Activated T-cell treated with anti-CD3 and anti-CD28 coated beads, Interleukin-2, amount 50 U/mL, for 24 hours (primary cell): ENCODE results near the gene PPIL6.

Experiments used
- DNase-seq: peaks from one replicate; pipeline ENCODE4 v3.0.0-alpha.2; 2020
- H3K27ac Mint-ChIP-seq: 2 replicates; pipeline ENCODE4 v1.8.0; 2020; ENCODE audit warnings: mild to moderate bottlenecking, mixed read lengths
- H3K27me3 Mint-ChIP-seq: 2 replicates; pipeline ENCODE4 v1.8.0; 2020; ENCODE audit warnings: mixed read lengths
- H3K36me3 Mint-ChIP-seq: 2 replicates; pipeline ENCODE4 v1.8.0; 2020; ENCODE audit warnings: low read depth, mixed read lengths
- H3K4me1 Mint-ChIP-seq: 2 replicates; pipeline ENCODE4 v1.8.0; 2020; ENCODE audit warnings: low read depth, mixed read lengths
- H3K4me3 Mint-ChIP-seq: 2 replicates; pipeline ENCODE4 v1.8.0; 2020; ENCODE audit warnings: mild to moderate bottlenecking, moderate library complexity, mixed read lengths
- H3K9me3 Mint-ChIP-seq: 2 replicates; pipeline ENCODE4 v1.8.0; 2020; ENCODE audit warnings: mixed read lengths

The PPIL6 gene

GRCh38 chr6:109440331-109441068 lies at the start of gene PPIL6, which contains the start of gene SMPD2:
PPIL6 (minus strand) TSS chr6:109440628; CDS start chr6:109440590, 38 bp downstream.
SMPD2 (plus strand) TSS chr6:109440724; CDS start chr6:109441122, 398 bp downstream.
- Mint-ChIP-seq H3K4me3 (peak within 1 kb of the TSS; percentile 91), H3K27ac (peak within 1 kb of the TSS; percentile 90), H3K9me3 (no peaks in the 10 kb centered on the region), H3K4me1 (peaks cover 32% of the 10 kb centered on the region), H3K27me3 (no peaks in the 10 kb centered on the region), H3K36me3 (peaks cover 44% of the 10 kb centered on the region)
- peak; percentile 87 for DNase-seq

GRCh38 chr6:109488001-109488400 lies 47.6 kb upstream of the PPIL6 start:
- Mint-ChIP-seq H3K9me3 (no peaks in the 10 kb centered on the region), H3K4me3 (no peak overlapping the region), H3K27me3 (no peaks in the 10 kb centered on the region), H3K27ac (no peak overlapping the region), H3K36me3 (no peaks in the 10 kb centered on the region), H3K4me1 (peaks cover 39% of the 10 kb centered on the region)
- no peak for DNase-seq

- peaks cover 15% of the 10 kb centered on the region for H3K36me3 Mint-ChIP-seq
- no peak overlapping the region for H3K4me3 Mint-ChIP-seq
- no peaks in the 10 kb centered on the region for H3K9me3 Mint-ChIP-seq
- no peaks in the 10 kb centered on the region for H3K27me3 Mint-ChIP-seq
- H3K27ac Mint-ChIP-seq, result peak overlapping the region; percentile 35
- no peak for DNase-seq
- peaks cover 40% of the 10 kb centered on the region for H3K4me1 Mint-ChIP-seq
These were observed 45.6 kb upstream of the PPIL6 start for GRCh38 chr6:109486068-109486467.

- H3K27me3 Mint-ChIP-seq, result no peaks in the 10 kb centered on the region
- H3K36me3 Mint-ChIP-seq, result peaks cover 22% of the 10 kb centered on the region
- H3K4me1 Mint-ChIP-seq, result peaks cover 40% of the 10 kb centered on the region
- H3K4me3 Mint-ChIP-seq, result no peak overlapping the region
- peak overlapping the region; percentile 35 for H3K27ac Mint-ChIP-seq
- H3K9me3 Mint-ChIP-seq, result no peaks in the 10 kb centered on the region
- DNase-seq, result no peak
These were observed 45.0 kb upstream of the PPIL6 start for GRCh38 chr6:109485266-109485935.

- Mint-ChIP-seq H3K27me3 (no peaks in the 10 kb centered on the region), H3K9me3 (no peaks in the 10 kb centered on the region), H3K4me1 (peaks cover 44% of the 10 kb centered on the region), H3K36me3 (peaks cover 32% of the 10 kb centered on the region), H3K4me3 (peak overlapping the region; percentile 74), H3K27ac (no peak overlapping the region)
- DNase-seq, result no peak
These were observed 43.7 kb upstream of the PPIL6 start for GRCh38 chr6:109484122-109484521.

- H3K9me3 Mint-ChIP-seq, result no peaks in the 10 kb centered on the region
- peak overlapping the region; percentile 42 for H3K27ac Mint-ChIP-seq
- peaks cover 48% of the 10 kb centered on the region for H3K4me1 Mint-ChIP-seq
- H3K36me3 Mint-ChIP-seq, result peaks cover 37% of the 10 kb centered on the region
- no peak for DNase-seq
- no peaks in the 10 kb centered on the region for H3K27me3 Mint-ChIP-seq
- H3K4me3 Mint-ChIP-seq, result peak overlapping the region; percentile 74
These were observed 43.3 kb upstream of the PPIL6 start for GRCh38 chr6:109483735-109484057.

GRCh38 chr6:109482905-109483734 lies 42.7 kb upstream of the PPIL6 start, which contains the start of gene ZBTB24:
ZBTB24 (minus strand) TSS chr6:109483219; CDS start chr6:109482026, 1,193 bp downstream.
- peak within 1 kb of the TSS; percentile 94 for H3K4me3 Mint-ChIP-seq
- peak; percentile 88 for DNase-seq
- H3K4me1 Mint-ChIP-seq, result peaks cover 54% of the 10 kb centered on the region

GRCh38 chr6:109480993-109481480 lies 40.6 kb upstream of the PPIL6 start:
- peak overlapping the region; percentile 89 for H3K27ac Mint-ChIP-seq
- H3K27me3 Mint-ChIP-seq, result no peaks in the 10 kb centered on the region
- H3K9me3 Mint-ChIP-seq, result no peaks in the 10 kb centered on the region
- H3K36me3 Mint-ChIP-seq, result peaks cover 63% of the 10 kb centered on the region
- peaks cover 70% of the 10 kb centered on the region for H3K4me1 Mint-ChIP-seq
- peak overlapping the region; percentile 94 for H3K4me3 Mint-ChIP-seq
- DNase-seq, result no peak

More at GRCh38 chr6:109482905-109483734, 42.7 kb upstream of the PPIL6 start, which contains the start of gene ZBTB24:
- Mint-ChIP-seq H3K27ac (peak within 1 kb of the TSS; percentile 89), H3K9me3 (no peaks in the 10 kb centered on the region), H3K27me3 (no peaks in the 10 kb centered on the region), H3K36me3 (peaks cover 42% of the 10 kb centered on the region)

- Mint-ChIP-seq H3K36me3 (peaks cover 83% of the 10 kb centered on the region), H3K27ac (peak overlapping the region; percentile 87)
These were observed 38.6 kb upstream of the PPIL6 start for GRCh38 chr6:109478841-109479624.

GRCh38 chr6:109478222-109478805 lies 37.9 kb upstream of the PPIL6 start:
- H3K4me1 Mint-ChIP-seq, result peaks cover 74% of the 10 kb centered on the region
- no peaks in the 10 kb centered on the region for H3K9me3 Mint-ChIP-seq
- no peak for DNase-seq
- H3K4me3 Mint-ChIP-seq, result peak overlapping the region; percentile 94
- peaks cover 91% of the 10 kb centered on the region for H3K36me3 Mint-ChIP-seq
- peak overlapping the region; percentile 87 for H3K27ac Mint-ChIP-seq
- H3K27me3 Mint-ChIP-seq, result no peaks in the 10 kb centered on the region

More at GRCh38 chr6:109478841-109479624, 38.6 kb upstream of the PPIL6 start:
- Mint-ChIP-seq H3K27me3 (no peaks in the 10 kb centered on the region), H3K4me3 (peak overlapping the region; percentile 94), H3K4me1 (peaks cover 73% of the 10 kb centered on the region), H3K9me3 (no peaks in the 10 kb centered on the region)
- DNase-seq, result no peak

GRCh38 chr6:109477725-109478124 lies 37.3 kb upstream of the PPIL6 start:
- DNase-seq, result no peak
- H3K36me3 Mint-ChIP-seq, result peaks cover 96% of the 10 kb centered on the region
- H3K27me3 Mint-ChIP-seq, result no peaks in the 10 kb centered on the region
- H3K4me3 Mint-ChIP-seq, result peak overlapping the region; percentile 94
- H3K9me3 Mint-ChIP-seq, result no peaks in the 10 kb centered on the region
- peaks cover 79% of the 10 kb centered on the region for H3K4me1 Mint-ChIP-seq
- peak overlapping the region; percentile 87 for H3K27ac Mint-ChIP-seq

- H3K36me3 Mint-ChIP-seq, result peaks cover 98% of the 10 kb centered on the region
These were observed 36.8 kb upstream of the PPIL6 start for GRCh38 chr6:109477184-109477583.

GRCh38 chr6:109475625-109476024 lies 35.2 kb upstream of the PPIL6 start:
- Mint-ChIP-seq H3K27ac (peak overlapping the region; percentile 88), H3K9me3 (no peaks in the 10 kb centered on the region), H3K4me3 (no peak overlapping the region)

More at GRCh38 chr6:109477184-109477583, 36.8 kb upstream of the PPIL6 start:
- Mint-ChIP-seq H3K27ac (peak overlapping the region; percentile 87), H3K4me1 (peaks cover 83% of the 10 kb centered on the region), H3K27me3 (no peaks in the 10 kb centered on the region), H3K4me3 (peak overlapping the region; percentile 94), H3K9me3 (no peaks in the 10 kb centered on the region)
- no peak for DNase-seq

More at GRCh38 chr6:109475625-109476024, 35.2 kb upstream of the PPIL6 start:
- Mint-ChIP-seq H3K4me1 (peaks cover 85% of the 10 kb centered on the region), H3K36me3 (peaks cover 98% of the 10 kb centered on the region), H3K27me3 (no peaks in the 10 kb centered on the region)
- no peak for DNase-seq
